ENCODE data around the gene HYCC1. TPM values are rescaled to one million over a fixed set of nuclear protein-coding genes. Genes with fewer than 3 reads are reported as not detected.
A peak's percentile ranks its signal among the peaks of the same experiment; 100 is the strongest.

The HYCC1 gene
- total RNA-seq, 1 donor from 2014 or later = 10.9 TPM

DNA sequence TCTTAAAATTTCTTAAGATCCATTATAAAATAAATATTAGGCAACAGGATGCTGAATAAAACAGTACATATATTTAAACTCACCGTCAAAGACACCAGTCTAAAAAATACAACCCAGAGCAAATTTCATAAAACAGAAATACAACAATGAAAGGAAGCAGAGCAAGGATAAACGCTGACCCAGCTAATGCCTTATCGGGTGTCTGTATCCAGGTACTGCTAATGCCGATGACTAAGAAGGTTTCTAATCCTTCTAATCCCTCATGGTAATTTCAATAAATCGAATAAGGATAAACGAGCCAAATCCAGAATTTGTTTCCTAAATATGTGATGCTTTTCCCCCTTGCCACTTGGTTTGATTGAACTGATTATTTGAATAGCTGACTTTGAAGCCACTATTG, 1.7 kb downstream of the HYCC1 start:
- no peak for DNase-seq (ENCODE audit: low spot score in 2 of 2)
- peaks cover 4 to 21% of the 10 kb centered on the region in 2 donors for H3K4me1 ChIP-seq
- no peaks in the 10 kb centered on the region for H3K9me3 ChIP-seq
- no peak for TF ChIP-seq CTCF (IDR thresholded peaks at IDR 0.05)
- H3K27ac ChIP-seq = no peak overlapping the region
- H3K4me3 ChIP-seq = peak overlapping the region; percentile 76 to 98
- H3K27me3 ChIP-seq = no peaks in the 10 kb centered on the region
- H3K36me3 ChIP-seq = no peaks in the 10 kb centered on the region
- intact Hi-C loops (cut with DNase I) = loop anchor here (5.0 kb wide), 1 partner anchor 35 kb away; no protein-coding TSS in a partner anchor

GRCh38 chr7:23011222-23011924, 2.6 kb downstream of the HYCC1 start:
- Histone ChIP-seq H3K27ac (peak overlapping the region in 1 of 2 donors; percentile 32), H3K4me1 (peaks cover 4 to 13% of the 10 kb centered on the region in 2 donors), H3K27me3 (no peaks in the 10 kb centered on the region), H3K9me3 (no peaks in the 10 kb centered on the region), H3K4me3 (peak overlapping the region in 1 of 2 donors; percentile 13), H3K36me3 (no peaks in the 10 kb centered on the region)
- TF ChIP-seq CTCF (IDR thresholded peaks at IDR 0.05) = no peak
- DNase-seq (ENCODE audit: low spot score in 2 of 2) = no peak
- intact Hi-C loops (cut with DNase I) = loop anchor here (5.0 kb wide), 1 partner anchor 34 kb away; no protein-coding TSS in a partner anchor

GRCh38 chr7:23009303-23009702, 4.6 kb downstream of the HYCC1 start:
- H3K4me3 ChIP-seq = no peak overlapping the region
- DNase-seq (ENCODE audit: low spot score in 2 of 2) = no peak
- H3K9me3 ChIP-seq = no peaks in the 10 kb centered on the region
- intact Hi-C loops (cut with DNase I) = loop anchor here (5.0 kb wide), 1 partner anchor 62 kb away; no protein-coding TSS in a partner anchor
- TF ChIP-seq CTCF (IDR thresholded peaks at IDR 0.05) = no peak
- no peaks in the 10 kb centered on the region for H3K36me3 ChIP-seq
- H3K4me1 ChIP-seq = peaks cover 4 to 13% of the 10 kb centered on the region in 2 donors
- no peaks in the 10 kb centered on the region for H3K27me3 ChIP-seq
- H3K27ac ChIP-seq = peak overlapping the region; percentile 5 to 16

DNA sequence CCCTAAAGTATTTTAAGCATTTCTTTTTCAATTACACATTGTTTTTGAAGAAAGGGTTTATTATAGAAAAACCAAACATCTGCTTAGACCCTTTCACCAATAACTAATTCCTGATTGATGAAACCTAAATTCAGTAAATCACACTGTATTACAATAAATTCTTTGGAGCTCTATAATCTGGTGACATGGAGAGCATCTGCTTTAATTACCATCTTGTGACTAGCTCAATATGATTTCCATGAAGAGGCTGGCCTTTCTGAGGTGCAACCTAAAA, 9.7 kb downstream of the HYCC1 start:
- no peak for DNase-seq (ENCODE audit: low spot score in 2 of 2)
- H3K36me3 ChIP-seq = no peaks in the 10 kb centered on the region

DNA sequence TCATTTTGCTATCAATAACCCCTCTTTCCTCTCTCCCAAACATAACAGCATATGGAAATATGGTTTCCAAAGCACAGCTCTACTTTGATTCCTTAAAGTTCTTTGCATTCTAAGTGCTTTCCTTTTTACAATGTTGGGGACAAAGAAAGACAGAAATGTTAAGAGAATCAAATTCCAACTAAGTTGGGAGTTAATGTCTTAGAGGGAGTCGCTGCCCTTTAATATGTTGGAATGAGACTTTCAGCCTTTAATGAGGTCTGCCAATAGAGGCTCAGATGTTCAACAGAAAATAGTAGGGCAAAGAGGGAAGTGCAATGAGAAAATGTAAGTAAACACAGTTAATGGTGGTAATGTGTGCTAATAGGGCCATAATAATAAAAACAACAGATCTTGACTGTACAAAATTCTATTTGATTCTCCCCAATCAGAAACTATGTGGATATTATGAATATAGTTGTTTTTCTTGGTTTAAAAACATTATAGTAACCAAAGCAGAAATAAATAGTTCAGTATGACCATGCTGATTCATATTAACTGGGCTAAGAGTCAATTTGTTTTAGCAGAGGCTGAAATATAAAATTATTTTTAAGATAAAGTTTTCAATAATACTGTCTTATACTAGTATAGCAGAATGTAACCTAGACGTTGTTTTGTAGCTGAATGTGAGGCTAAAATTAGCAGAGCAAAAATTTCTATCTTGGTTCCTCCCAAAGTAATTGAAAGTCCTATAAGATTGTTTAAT, 10.3 kb downstream of the HYCC1 start:
- no peaks in the 10 kb centered on the region for H3K9me3 ChIP-seq
- H3K36me3 ChIP-seq = no peaks in the 10 kb centered on the region
- DNase-seq (ENCODE audit: low spot score in 2 of 2) = no peak
- peak overlapping the region; percentile 66 to 67 for H3K27ac ChIP-seq
- intact Hi-C loops (cut with DNase I) = no loop called here
- H3K4me3 ChIP-seq = peak overlapping the region in 1 of 2 donors; percentile 14
- TF ChIP-seq CTCF (IDR thresholded peaks at IDR 0.05) = no peak
- H3K27me3 ChIP-seq = no peaks in the 10 kb centered on the region
- H3K4me1 ChIP-seq = peaks cover 0 to 33% of the 10 kb centered on the region in 2 donors

More for the DNA sequence above, 9.7 kb downstream of the HYCC1 start:
- Histone ChIP-seq H3K4me3 (no peak overlapping the region), H3K27ac (peak overlapping the region; percentile 66 to 67), H3K27me3 (no peaks in the 10 kb centered on the region), H3K4me1 (peaks cover 0 to 30% of the 10 kb centered on the region in 2 donors), H3K9me3 (no peaks in the 10 kb centered on the region)
- no peak for TF ChIP-seq CTCF (IDR thresholded peaks at IDR 0.05)
- intact Hi-C loops (cut with DNase I) = no loop called here
